Upper lobe of left lung (tissue), 6 donors: ENCODE measurements around the gene UBE3D. TPM values are rescaled to one million over a fixed set of nuclear protein-coding genes. Genes with fewer than 3 reads are reported as not detected.
A peak's percentile ranks its signal among the peaks of the same experiment; 100 is the strongest.

Experiments
- ATAC-seq, 2 donors: fragments of 200-7000 bp; cut with Tn5 transposase; one replicate each; pipeline ENCODE4 v1.9.1; 2022; ENCODE audit warnings: mild to moderate bottlenecking in 2 of 2, moderate library complexity in 2 of 2; ENCODE audit not compliant: low FRiP score in 2 of 2
- DNase-seq, 2 donors: peaks; one replicate each; pipeline ENCODE4 v3.0.0-alpha.2; 2019 to 2020
- H3K27ac ChIP-seq, 4 donors: fragments of 200-600 bp; sonication (generic); one replicate each; pipeline ENCODE4 v1.5.1; 2016 to 2019
- H3K27me3 ChIP-seq, 4 donors: fragments of 200-600 bp; sonication (generic); one replicate each; pipeline ENCODE4 v1.5.1; 2017 to 2019
- H3K36me3 ChIP-seq, 4 donors: fragments of 200-600 bp; sonication (generic); one replicate each; pipeline ENCODE4 v1.5.1; 2016 to 2019
- H3K4me1 ChIP-seq, 4 donors: fragments of 200-600 bp; sonication (generic); one replicate each; pipeline ENCODE4 v1.5.1; 2018 to 2019
- H3K4me3 ChIP-seq, 4 donors: fragments of 200-600 bp; sonication (generic); one replicate each; pipeline ENCODE4 v1.5.1; 2017 to 2019; ENCODE audit warnings: mild to moderate bottlenecking in 2 of 4, moderate library complexity in 1 of 4
- H3K9me3 ChIP-seq, 4 donors: fragments of 200-600 bp; sonication (generic); one replicate each; pipeline ENCODE4 v1.5.1; 2018 to 2019
- EP300 ChIP-seq, 4 donors: sonication (generic); formaldehyde crosslinking; IDR thresholded peaks; one replicate each; pipeline ENCODE4 v1.5.1; 2017; ENCODE audit warnings: antibody characterized with exemption in 4 of 4, control low read depth in 2 of 4
- POLR2A ChIP-seq, 4 donors: fragments of 450-650 bp; IDR thresholded peaks; one replicate each; pipeline ENCODE4 v1.5.1; 2016 to 2017; ENCODE audit warnings: antibody characterized with exemption in 4 of 4, mild to moderate bottlenecking in 2 of 4
- POLR2AphosphoS5 ChIP-seq, 2 donors: sonication (generic); formaldehyde crosslinking; IDR thresholded peaks; one replicate each; pipeline ENCODE4 v1.5.1; 2017; ENCODE audit warnings: antibody characterized with exemption in 2 of 2
- WGBS, 2 donors: methylation state at CpG; one replicate each; pipeline ENCODE4 v1.1.5; 2017 to 2018; 5-methylcytosine and 5-hydroxymethylcytosine counted together
- total RNA-seq, 6 donors: library from RNA; depleted of rRNA in 4 of 6; stranded (reverse); fragments of >200 nt in 4 of 6; gene quantifications; one replicate each; pipeline versions ENCODE4 v1.1.0 to v1.2.1, GENCODE V29; 2016 to 2021
- TF ChIP-seq, protein P1 (sequence below), 6 experiments: fragments of 450-650 bp in 4 of 6; fragments of 200-600 bp in 2 of 6; sonication (generic) in 2 of 6; IDR thresholded peaks; one replicate each; pipeline ENCODE4 v1.5.1; 2016 to 2019; ENCODE audit warnings: antibody characterized with exemption in 6 of 6
- donor health status: DM: no; HTN: no; CAD: no; lungs with moderate emphysema.
- donor health status: DM: no; HTN: yes; CAD: no; lungs with severe emphysema.

The UBE3D gene
- total RNA-seq, 6 donors from 2014 or later = 4.0 to 20.7 (median 8.7) TPM

DNA sequence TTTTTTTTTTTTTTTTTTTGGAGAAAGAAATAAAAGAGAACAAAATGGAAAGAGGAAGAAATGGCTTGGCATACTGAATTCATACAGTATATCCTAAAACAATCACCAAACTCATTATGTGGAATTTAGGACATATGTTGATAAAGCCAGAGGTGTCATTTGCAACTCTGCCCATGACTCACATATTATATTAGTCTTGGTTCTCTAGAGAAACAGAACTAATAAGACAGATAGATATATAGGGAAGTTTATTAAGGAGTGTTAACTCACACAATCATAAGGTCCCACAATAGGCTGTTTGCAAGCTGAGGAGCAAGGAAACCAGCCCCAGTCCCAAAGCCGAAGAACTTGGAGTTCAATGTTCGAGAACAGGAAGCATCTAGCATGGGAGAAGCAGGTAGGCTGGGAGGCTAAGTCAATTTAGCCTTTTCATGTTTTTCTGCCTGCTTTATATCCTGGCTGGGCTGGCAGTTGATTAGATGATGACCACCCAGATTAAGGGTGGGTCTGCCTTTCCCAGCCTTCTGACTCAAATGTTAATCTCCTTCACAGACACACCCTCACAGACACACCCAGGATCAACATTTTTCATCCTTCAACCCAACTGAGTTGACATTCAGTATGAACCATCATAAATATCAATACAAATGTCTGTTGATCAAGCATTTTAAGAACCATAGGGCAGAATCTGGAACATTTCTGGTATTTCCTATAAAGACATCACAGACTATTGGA lies 102.3 kb downstream of the UBE3D start:
- Histone ChIP-seq H3K4me1 (peaks cover 0 to 3% (median 0%) of the 10 kb centered on the region in 4 donors), H3K27me3 (no peaks in the 10 kb centered on the region), H3K4me3 (no peak overlapping the region), H3K36me3 (no peaks in the 10 kb centered on the region), H3K9me3 (no peaks in the 10 kb centered on the region), H3K27ac (no peak overlapping the region)
- TF ChIP-seq, protein P1, sequence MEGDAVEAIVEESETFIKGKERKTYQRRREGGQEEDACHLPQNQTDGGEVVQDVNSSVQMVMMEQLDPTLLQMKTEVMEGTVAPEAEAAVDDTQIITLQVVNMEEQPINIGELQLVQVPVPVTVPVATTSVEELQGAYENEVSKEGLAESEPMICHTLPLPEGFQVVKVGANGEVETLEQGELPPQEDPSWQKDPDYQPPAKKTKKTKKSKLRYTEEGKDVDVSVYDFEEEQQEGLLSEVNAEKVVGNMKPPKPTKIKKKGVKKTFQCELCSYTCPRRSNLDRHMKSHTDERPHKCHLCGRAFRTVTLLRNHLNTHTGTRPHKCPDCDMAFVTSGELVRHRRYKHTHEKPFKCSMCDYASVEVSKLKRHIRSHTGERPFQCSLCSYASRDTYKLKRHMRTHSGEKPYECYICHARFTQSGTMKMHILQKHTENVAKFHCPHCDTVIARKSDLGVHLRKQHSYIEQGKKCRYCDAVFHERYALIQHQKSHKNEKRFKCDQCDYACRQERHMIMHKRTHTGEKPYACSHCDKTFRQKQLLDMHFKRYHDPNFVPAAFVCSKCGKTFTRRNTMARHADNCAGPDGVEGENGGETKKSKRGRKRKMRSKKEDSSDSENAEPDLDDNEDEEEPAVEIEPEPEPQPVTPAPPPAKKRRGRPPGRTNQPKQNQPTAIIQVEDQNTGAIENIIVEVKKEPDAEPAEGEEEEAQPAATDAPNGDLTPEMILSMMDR (IDR thresholded peaks at IDR 0.05) = no peak
- TF ChIP-seq POLR2A (IDR thresholded peaks at IDR 0.05) (no peak), POLR2AphosphoS5 (IDR thresholded peaks at IDR 0.05) (no peak), EP300 (IDR thresholded peaks at IDR 0.05) (no peak)
- ATAC-seq = no peak
- DNase-seq = no peak
- WGBS, 2 donors = 91 to 97% methylated on average over 2 of the region's 2 CpGs

- DNase-seq (no peak), ATAC-seq (peak in 1 of 2 donors; percentile 17)
- no peaks in the 10 kb centered on the region for H3K27me3 ChIP-seq
- H3K4me3 ChIP-seq = no peak overlapping the region
- 68 to 78% methylated on average over 4 of the region's 4 CpGs for WGBS, 2 donors
- no peaks in the 10 kb centered on the region for H3K36me3 ChIP-seq
- no peak overlapping the region for H3K27ac ChIP-seq
- no peaks in the 10 kb centered on the region for H3K9me3 ChIP-seq
- peaks cover 0 to 3% (median 0%) of the 10 kb centered on the region in 4 donors for H3K4me1 ChIP-seq
- TF ChIP-seq EP300 (IDR thresholded peaks at IDR 0.05) (no peak), POLR2A (IDR thresholded peaks at IDR 0.05) (no peak), POLR2AphosphoS5 (IDR thresholded peaks at IDR 0.05) (no peak)
- TF ChIP-seq, protein P1 (IDR thresholded peaks at IDR 0.05) = no peak
These were observed 106.2 kb downstream of the UBE3D start for GRCh38 chr6:82959385-82959941.

DNA sequence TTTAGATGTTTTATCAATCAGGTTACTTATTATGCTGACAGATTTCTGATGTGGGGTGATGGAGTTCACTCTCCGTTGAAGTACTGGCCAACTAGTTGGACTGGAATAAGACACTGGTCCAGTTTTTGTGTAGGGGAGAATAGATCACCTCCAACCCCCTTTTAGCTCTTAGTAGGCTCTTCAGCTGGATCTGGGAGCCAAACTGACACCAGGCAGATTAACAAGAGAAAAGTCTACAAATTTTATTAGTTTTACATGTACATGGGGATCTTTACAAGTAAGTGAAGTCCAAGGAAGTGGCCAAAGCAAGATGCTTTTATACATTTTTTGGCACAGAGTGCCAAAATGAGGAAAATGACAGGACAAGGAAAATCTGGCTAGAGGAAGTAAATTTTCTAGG lies 107.1 kb downstream of the UBE3D start:
- H3K27ac ChIP-seq = no peak overlapping the region
- H3K4me3 ChIP-seq = no peak overlapping the region

GRCh38 chr6:82957868-82958245 lies 107.8 kb downstream of the UBE3D start:
- ATAC-seq = no peak
- Histone ChIP-seq H3K4me3 (no peak overlapping the region), H3K9me3 (no peaks in the 10 kb centered on the region), H3K27ac (no peak overlapping the region), H3K36me3 (no peaks in the 10 kb centered on the region), H3K27me3 (no peaks in the 10 kb centered on the region), H3K4me1 (peaks cover 0 to 3% (median 0%) of the 10 kb centered on the region in 4 donors)
- TF ChIP-seq POLR2AphosphoS5 (IDR thresholded peaks at IDR 0.05) (no peak), POLR2A (IDR thresholded peaks at IDR 0.05) (no peak), EP300 (IDR thresholded peaks at IDR 0.05) (no peak)
- TF ChIP-seq, protein P1 (IDR thresholded peaks at IDR 0.05) = no peak
- no peak for DNase-seq
- WGBS, 2 donors = 67 to 72% methylated on average over 2 of the region's 2 CpGs

More for the DNA sequence above, 107.1 kb downstream of the UBE3D start:
- no peaks in the 10 kb centered on the region for H3K36me3 ChIP-seq
- no peaks in the 10 kb centered on the region for H3K9me3 ChIP-seq
- no peaks in the 10 kb centered on the region for H3K27me3 ChIP-seq
- 89 to 94% methylated on average over 1 of the region's 1 CpG for WGBS, 2 donors
- H3K4me1 ChIP-seq = peaks cover 0 to 3% (median 0%) of the 10 kb centered on the region in 4 donors
- ATAC-seq = no peak
- no peak for DNase-seq
- no peak for TF ChIP-seq EP300 (IDR thresholded peaks at IDR 0.05)
- TF ChIP-seq, protein P1 (IDR thresholded peaks at IDR 0.05) = no peak
- TF ChIP-seq POLR2A (IDR thresholded peaks at IDR 0.05) = no peak
- TF ChIP-seq POLR2AphosphoS5 (IDR thresholded peaks at IDR 0.05) = no peak
